GM23338 (cell line): Measurements from ENCODE around the gene FBL. TPM values are rescaled to one million over a fixed set of nuclear protein-coding genes. Genes with fewer than 3 reads are reported as not detected.

Experiments used
- ATAC-seq: fragments of 200-7000 bp; cut with Tn5 transposase; 3 replicates; pipeline ENCODE4 v1.9.1; 2020
- DNase-seq: peaks from one replicate; pipeline ENCODE4 v3.0.0-alpha.2; 2015; ENCODE audit warnings: low spot score
- H2AFZ ChIP-seq: fragments of 200-600 bp; sonication (generic); 2 replicates; pipeline ENCODE4 v1.8.0; 2016; ENCODE audit warnings: antibody characterized with exemption, mild to moderate bottlenecking, moderate library complexity
- H3F3A ChIP-seq: fragments of 200-600 bp; sonication (generic); replicated peaks from 2 replicates; pipeline ENCODE4 v1.8.0; 2017; ENCODE audit warnings: antibody characterized with exemption, mixed run types, low read depth
- H3K27ac ChIP-seq: fragments of 200-600 bp; sonication (generic); 2 replicates; pipeline ENCODE4 v1.6.1; 2016; ENCODE audit warnings: low read depth
- H3K27me3 ChIP-seq: fragments of 200-600 bp; sonication (generic); 2 replicates; pipeline ENCODE4 v1.8.0; 2016; ENCODE audit warnings: mild to moderate bottlenecking, mixed run types, moderate library complexity; ENCODE audit not compliant: insufficient read depth
- H3K36me3 ChIP-seq: fragments of 200-600 bp; sonication (generic); 2 replicates; pipeline ENCODE4 v1.8.0; 2016; ENCODE audit warnings: mild to moderate bottlenecking; ENCODE audit not compliant: insufficient read depth
- H3K4me1 ChIP-seq: fragments of 200-600 bp; sonication (generic); 2 replicates; pipeline ENCODE4 v1.8.0; 2016; ENCODE audit warnings: mild to moderate bottlenecking, moderate library complexity; ENCODE audit not compliant: insufficient read depth
- H3K4me2 ChIP-seq: fragments of 200-600 bp; sonication (generic); 2 replicates; pipeline ENCODE4 v1.7.1; 2017; ENCODE audit warnings: mixed run types
- H3K4me3 ChIP-seq: fragments of 200-600 bp; sonication (generic); 2 replicates; pipeline ENCODE4 v1.6.1; 2016; ENCODE audit warnings: mixed run types
- H3K79me2 ChIP-seq: fragments of 200-600 bp; sonication (generic); replicated peaks from 2 replicates; pipeline ENCODE4 v1.8.0; 2017; ENCODE audit warnings: mild to moderate bottlenecking; ENCODE audit not compliant: insufficient read depth
- H3K9me2 ChIP-seq: fragments of 200-600 bp; sonication (generic); 2 replicates; pipeline ENCODE4 v1.8.0; 2017; ENCODE audit not compliant: insufficient read depth
- H4K20me1 ChIP-seq: fragments of 200-600 bp; sonication (generic); replicated peaks from 2 replicates; pipeline ENCODE4 v1.8.0; 2017; ENCODE audit warnings: mild to moderate bottlenecking; ENCODE audit not compliant: insufficient read depth
- H3K27ac Mint-ChIP-seq: 2 replicates; pipeline ENCODE4 v1.8.0; 2020; ENCODE audit warnings: inconsistent platforms, mild to moderate bottlenecking, moderate library complexity, mixed read lengths
- H3K27me3 Mint-ChIP-seq: 3 replicates; pipeline ENCODE4 v1.8.0; 2022; ENCODE audit warnings: low read depth, mild to moderate bottlenecking, moderate library complexity, mixed read lengths, inconsistent platforms; ENCODE audit not compliant: insufficient read depth, poor library complexity
- H3K36me3 Mint-ChIP-seq: 3 replicates; pipeline ENCODE4 v1.8.0; 2021; ENCODE audit warnings: low read depth, mild to moderate bottlenecking, inconsistent platforms, moderate library complexity, mixed read lengths
- H3K4me1 Mint-ChIP-seq: 3 replicates; pipeline ENCODE4 v1.8.0; 2020; ENCODE audit warnings: mild to moderate bottlenecking, inconsistent platforms, mixed read lengths
- H3K4me3 Mint-ChIP-seq: 3 replicates; pipeline ENCODE4 v1.8.0; 2021; ENCODE audit warnings: moderate library complexity, mild to moderate bottlenecking, inconsistent platforms, mixed read lengths
- H3K9me3 Mint-ChIP-seq: 3 replicates; pipeline ENCODE4 v1.8.0; 2020; ENCODE audit warnings: moderate library complexity, mild to moderate bottlenecking, inconsistent platforms, mixed read lengths
- CREB1 ChIP-seq: fragments of 250-450 bp; sonication (Bioruptor Pico); IDR thresholded peaks from 2 replicates; pipeline ENCODE4 v1.5.0; 2020; ENCODE audit warnings: low read depth, mild to moderate bottlenecking, moderate library complexity
- EZH2 ChIP-seq: fragments of 200-600 bp; sonication (generic); IDR thresholded peaks from one replicate; pipeline ENCODE4 v1.8.0; 2017; ENCODE audit warnings: antibody characterized with exemption, mild to moderate bottlenecking, low read depth; ENCODE audit not compliant: unreplicated experiment
- EZH2phosphoT487 ChIP-seq: fragments of 200-600 bp; sonication (generic); IDR thresholded peaks from one replicate; pipeline ENCODE4 v1.8.1; 2018; ENCODE audit warnings: antibody characterized with exemption; ENCODE audit not compliant: unreplicated experiment
- JUNB ChIP-seq: IDR thresholded peaks from one replicate; pipeline ENCODE4 v1.6.1; 2016; ENCODE audit warnings: antibody characterized with exemption; ENCODE audit not compliant: unreplicated experiment
- NANOG ChIP-seq: IDR thresholded peaks from 2 replicates; pipeline ENCODE4 v1.6.1; 2016; ENCODE audit warnings: antibody characterized with exemption, borderline replicate concordance
- POLR2AphosphoS5 ChIP-seq: IDR thresholded peaks from 2 replicates; pipeline ENCODE4 v1.6.1; 2016; ENCODE audit warnings: antibody characterized with exemption, low read depth
- STAT1 ChIP-seq: IDR thresholded peaks from one replicate; pipeline ENCODE4 v1.6.1; 2016; ENCODE audit warnings: antibody characterized with exemption; ENCODE audit not compliant: unreplicated experiment
- ZNF114 ChIP-seq: fragments of 250-450 bp; sonication (Bioruptor Pico); IDR thresholded peaks from 2 replicates; pipeline ENCODE4 v1.5.0; 2020; ENCODE audit warnings: mild to moderate bottlenecking, moderate library complexity
- ZNF331 ChIP-seq: fragments of 250-450 bp; sonication (Bioruptor Pico); IDR thresholded peaks from 2 replicates; pipeline ENCODE4 v1.5.0; 2020; ENCODE audit warnings: low read depth, mild to moderate bottlenecking, moderate library complexity
- ZNF462 ChIP-seq: fragments of 250-450 bp; sonication (Bioruptor Pico); IDR thresholded peaks from 2 replicates; pipeline ENCODE4 v1.5.0; 2020; ENCODE audit warnings: mild to moderate bottlenecking, moderate library complexity
- polyA plus RNA-seq: library from polyadenylated mRNA; unstranded; fragments of >200 nt; fragmentation: Nextera tagmentation; extraction: Ambion mirVana; gene quantifications from 2 replicates; pipeline ENCODE4 v1.2.1, GENCODE V29; 2016
- total RNA-seq: library from RNA; depleted of rRNA; stranded (reverse); fragments of >200 nt; shearing (Covaris generic); gene quantifications from 2 replicates; pipeline ENCODE4 v1.2.3, GENCODE V29; 2014
- TF ChIP-seq, protein P1 (sequence below): IDR thresholded peaks from one replicate; pipeline ENCODE4 v1.6.1; 2018; ENCODE audit warnings: antibody characterized with exemption; ENCODE audit not compliant: unreplicated experiment
- TF ChIP-seq, protein P2 (sequence below), 2 experiments: fragments of 200-600 bp in 1 of 2; sonication (generic) in 1 of 2; conservative IDR thresholded peaks; 2 replicates each; pipeline versions ENCODE4 v1.5.1 to v1.6.1; 2016 to 2017; ENCODE audit warnings: antibody characterized with exemption in 2 of 2, low read depth in 2 of 2, mild to moderate bottlenecking in 2 of 2, moderate library complexity in 1 of 2

Gene FBL
- total and polyA plus RNA-seq, 2 experiments from 2014 or later: 403 to 553 TPM

DNA sequence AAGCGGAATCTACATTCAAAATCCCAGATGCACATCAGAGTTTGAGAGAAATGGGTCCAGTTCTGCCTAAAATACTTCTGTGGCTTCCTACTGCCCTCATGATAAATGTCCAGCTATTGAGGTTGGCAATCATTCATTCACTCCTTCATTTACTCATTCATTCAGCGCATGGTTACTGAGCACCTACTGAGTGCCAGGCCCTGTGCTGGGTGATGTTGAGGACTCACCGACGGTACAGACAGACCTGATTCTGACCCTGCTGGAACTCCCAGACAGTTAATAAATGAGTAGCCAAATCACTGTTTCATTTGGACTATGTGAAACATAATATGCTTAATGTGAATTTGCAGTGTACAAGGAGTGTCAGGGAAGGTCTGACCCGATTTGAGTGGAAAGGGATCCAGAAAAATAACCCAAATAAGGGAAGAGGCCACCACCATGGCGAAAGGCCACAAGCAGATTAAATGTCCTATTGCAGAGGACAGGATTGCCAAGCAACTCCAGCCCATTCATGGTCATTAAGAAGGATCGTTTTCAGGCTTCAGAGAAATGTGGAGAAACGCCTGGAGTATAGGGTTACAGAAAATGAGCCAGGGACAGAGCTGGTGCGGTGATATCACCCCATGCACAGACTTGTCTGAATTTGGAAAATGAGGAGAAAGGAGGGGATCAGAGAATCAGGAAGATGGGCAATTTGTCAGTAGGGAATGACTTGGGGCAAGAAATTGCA is 32.8 kb downstream of the FBL start (continued):
- no peak for TF ChIP-seq POLR2AphosphoS5
- no peak for TF ChIP-seq ZNF331 (CRISPR knock-in tag)
- TF ChIP-seq NANOG: no peak
- TF ChIP-seq ZNF114: no peak
- TF ChIP-seq EZH2: no peak
- no peak for TF ChIP-seq JUNB
- TF ChIP-seq, protein P1, sequence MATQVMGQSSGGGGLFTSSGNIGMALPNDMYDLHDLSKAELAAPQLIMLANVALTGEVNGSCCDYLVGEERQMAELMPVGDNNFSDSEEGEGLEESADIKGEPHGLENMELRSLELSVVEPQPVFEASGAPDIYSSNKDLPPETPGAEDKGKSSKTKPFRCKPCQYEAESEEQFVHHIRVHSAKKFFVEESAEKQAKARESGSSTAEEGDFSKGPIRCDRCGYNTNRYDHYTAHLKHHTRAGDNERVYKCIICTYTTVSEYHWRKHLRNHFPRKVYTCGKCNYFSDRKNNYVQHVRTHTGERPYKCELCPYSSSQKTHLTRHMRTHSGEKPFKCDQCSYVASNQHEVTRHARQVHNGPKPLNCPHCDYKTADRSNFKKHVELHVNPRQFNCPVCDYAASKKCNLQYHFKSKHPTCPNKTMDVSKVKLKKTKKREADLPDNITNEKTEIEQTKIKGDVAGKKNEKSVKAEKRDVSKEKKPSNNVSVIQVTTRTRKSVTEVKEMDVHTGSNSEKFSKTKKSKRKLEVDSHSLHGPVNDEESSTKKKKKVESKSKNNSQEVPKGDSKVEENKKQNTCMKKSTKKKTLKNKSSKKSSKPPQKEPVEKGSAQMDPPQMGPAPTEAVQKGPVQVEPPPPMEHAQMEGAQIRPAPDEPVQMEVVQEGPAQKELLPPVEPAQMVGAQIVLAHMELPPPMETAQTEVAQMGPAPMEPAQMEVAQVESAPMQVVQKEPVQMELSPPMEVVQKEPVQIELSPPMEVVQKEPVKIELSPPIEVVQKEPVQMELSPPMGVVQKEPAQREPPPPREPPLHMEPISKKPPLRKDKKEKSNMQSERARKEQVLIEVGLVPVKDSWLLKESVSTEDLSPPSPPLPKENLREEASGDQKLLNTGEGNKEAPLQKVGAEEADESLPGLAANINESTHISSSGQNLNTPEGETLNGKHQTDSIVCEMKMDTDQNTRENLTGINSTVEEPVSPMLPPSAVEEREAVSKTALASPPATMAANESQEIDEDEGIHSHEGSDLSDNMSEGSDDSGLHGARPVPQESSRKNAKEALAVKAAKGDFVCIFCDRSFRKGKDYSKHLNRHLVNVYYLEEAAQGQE: no peak
- no peak for TF ChIP-seq CREB1 (CRISPR knock-in tag)

DNA sequence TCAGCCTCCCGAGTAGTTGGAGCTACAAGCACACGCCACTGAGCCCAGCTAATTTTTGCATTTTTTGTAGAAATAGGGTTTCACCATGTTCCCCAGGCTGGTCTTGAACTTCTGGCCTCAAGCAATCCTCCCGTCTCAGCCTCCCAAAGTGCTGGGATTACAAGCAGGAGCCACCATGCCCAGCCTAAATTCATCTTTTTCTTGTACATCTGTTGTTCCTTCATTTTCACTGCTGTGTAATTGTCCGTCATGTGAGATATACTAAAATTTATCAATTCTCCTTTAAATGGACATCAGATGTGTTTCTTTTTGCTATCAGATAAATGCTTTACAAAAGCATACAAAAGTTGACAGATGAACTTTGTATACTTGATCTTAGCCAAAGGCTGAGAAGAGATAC is 35.1 kb downstream of the FBL start:
- Mint-ChIP-seq H3K27ac (no peak overlapping the region), H3K36me3 (no peaks in the 10 kb centered on the region; the same call in 1 of the 3 replicates), H3K4me1 (no peaks in the 10 kb centered on the region), H3K9me3 (peaks cover 3% of the 10 kb centered on the region; the same call in 1 of the 3 replicates), H3K4me3 (no peak overlapping the region), H3K27me3 (peaks cover 9% of the 10 kb centered on the region)
- no peak overlapping the region for H2AFZ ChIP-seq
- H3K27me3 ChIP-seq: no peaks in the 10 kb centered on the region
- H3K4me2 ChIP-seq: no peak overlapping the region
- no peaks in the 10 kb centered on the region for H3K9me2 ChIP-seq
- H3K4me3 ChIP-seq: no peak overlapping the region
- ATAC-seq (no peak), DNase-seq (no peak)
- H3K36me3 ChIP-seq: no peaks in the 10 kb centered on the region
- H3K4me1 ChIP-seq: no peaks in the 10 kb centered on the region
- no peaks in the 10 kb centered on the region for H3F3A ChIP-seq
- no peak overlapping the region for H3K27ac ChIP-seq
- H4K20me1 ChIP-seq: no peaks in the 10 kb centered on the region
- no peaks in the 10 kb centered on the region for H3K79me2 ChIP-seq
- TF ChIP-seq NANOG: no peak
- TF ChIP-seq ZNF462 (CRISPR knock-in tag): no peak
- no peak for TF ChIP-seq POLR2AphosphoS5
- TF ChIP-seq ZNF331 (CRISPR knock-in tag): no peak
- no peak for TF ChIP-seq EZH2phosphoT487
- TF ChIP-seq, protein P2, sequence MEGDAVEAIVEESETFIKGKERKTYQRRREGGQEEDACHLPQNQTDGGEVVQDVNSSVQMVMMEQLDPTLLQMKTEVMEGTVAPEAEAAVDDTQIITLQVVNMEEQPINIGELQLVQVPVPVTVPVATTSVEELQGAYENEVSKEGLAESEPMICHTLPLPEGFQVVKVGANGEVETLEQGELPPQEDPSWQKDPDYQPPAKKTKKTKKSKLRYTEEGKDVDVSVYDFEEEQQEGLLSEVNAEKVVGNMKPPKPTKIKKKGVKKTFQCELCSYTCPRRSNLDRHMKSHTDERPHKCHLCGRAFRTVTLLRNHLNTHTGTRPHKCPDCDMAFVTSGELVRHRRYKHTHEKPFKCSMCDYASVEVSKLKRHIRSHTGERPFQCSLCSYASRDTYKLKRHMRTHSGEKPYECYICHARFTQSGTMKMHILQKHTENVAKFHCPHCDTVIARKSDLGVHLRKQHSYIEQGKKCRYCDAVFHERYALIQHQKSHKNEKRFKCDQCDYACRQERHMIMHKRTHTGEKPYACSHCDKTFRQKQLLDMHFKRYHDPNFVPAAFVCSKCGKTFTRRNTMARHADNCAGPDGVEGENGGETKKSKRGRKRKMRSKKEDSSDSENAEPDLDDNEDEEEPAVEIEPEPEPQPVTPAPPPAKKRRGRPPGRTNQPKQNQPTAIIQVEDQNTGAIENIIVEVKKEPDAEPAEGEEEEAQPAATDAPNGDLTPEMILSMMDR (conservative IDR thresholded peaks at IDR 0.05; ENCODE audit: low read depth in 2 of 2): no peak
- TF ChIP-seq ZNF114: no peak
- TF ChIP-seq STAT1: no peak
- no peak for TF ChIP-seq JUNB
